Measurements from ENCODE around the gene ADGRB3. TPM values are rescaled to one million over a fixed set of nuclear protein-coding genes. Genes with fewer than 3 reads are reported as not detected.

Gene ADGRB3
- total and polyA plus RNA-seq, 10 of the 15 experiments (the other 5 are each of a cell fraction or from before 2014, with no cell fraction given) = 0.03 to 0.06 TPM; not detected in 8

DNA sequence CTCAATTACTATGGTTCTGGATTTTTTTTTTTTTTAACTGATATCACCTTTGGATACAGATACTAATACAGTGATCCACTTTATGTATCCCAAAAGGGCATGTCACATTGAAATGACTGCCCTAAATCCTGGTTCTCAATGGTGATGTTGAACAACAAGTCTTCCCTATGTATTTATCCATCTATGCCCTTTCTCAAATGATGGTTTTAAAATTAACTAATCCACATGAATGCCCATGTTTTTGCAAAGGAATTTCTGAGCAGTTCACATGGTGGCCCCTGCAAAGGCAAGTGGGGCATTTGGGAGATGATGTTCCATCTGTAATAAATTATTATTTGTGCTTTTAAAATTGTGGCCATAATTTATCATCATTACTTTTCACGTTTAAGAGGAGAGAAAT is 2.7 kb downstream of the ADGRB3 start:
- H2AFZ ChIP-seq (ENCODE audit: control insufficient read depth, low read depth, low read length) = no peak overlapping the region
- in situ Hi-C loops (cut with MboI) = loop anchor here (10.0 to 25.0 kb wide), 2 partner anchors 327 to 1475 kb away; no protein-coding TSS in a partner anchor
- RAD21 ChIA-PET (ENCODE audit: unreplicated experiment) = no interaction called here
- H3K36me3 ChIP-seq (ENCODE audit: control insufficient read depth in 2 of 2, insufficient read depth in 2 of 2, low read length in 1 of 2) = no peaks in the 10 kb centered on the region
- no peaks in the 10 kb centered on the region for H4K20me1 ChIP-seq (ENCODE audit: control insufficient read depth, insufficient read depth)
- H3K27me3 ChIP-seq (replicated peaks in 1 of 2; ENCODE audit: control insufficient read depth in 2 of 2, insufficient read depth in 2 of 2, low read length in 1 of 2) = peaks cover 1 to 16% of the 10 kb centered on the region in 2 experiments
- H3K9me3 ChIP-seq (replicated peaks; ENCODE audit: control insufficient read depth, insufficient read depth, low read length) = no peaks in the 10 kb centered on the region
- DNase-seq (ENCODE audit: low read depth, low spot score) (no peak), FAIRE-seq (no peak), ATAC-seq (no peak)
- CTCF ChIA-PET = interaction anchor here (0.6 to 7.6 kb wide), 11 partner anchors 10 to 586 kb away, joined by 3 to 64 read pairs (median 4); no protein-coding TSS in a partner anchor
- 0% methylated on average over 1 of the region's 1 CpG for WGBS (ENCODE audit: insufficient coverage, insufficient replicate concordance, low lambda C conversion rate, missing lambda C conversion rate)
- no peaks in the 10 kb centered on the region for H3K4me1 ChIP-seq (ENCODE audit: control insufficient read depth, insufficient read depth, low read length)
- H3K27ac ChIP-seq (ENCODE audit: control insufficient read depth, insufficient read depth) = no peak overlapping the region
- no peak overlapping the region for H3K9ac ChIP-seq (ENCODE audit: control insufficient read depth, insufficient read depth, low read length)
- POLR2A ChIA-PET = no interaction called here
- intact Hi-C loops (cut with micrococcal nuclease; ENCODE audit: unreplicated experiment) = loop anchor here (1.0 to 5.0 kb wide), 3 partner anchors 141 to 1470 kb away; no protein-coding TSS in a partner anchor
- H3K79me2 ChIP-seq (ENCODE audit: control insufficient read depth, insufficient read depth, low read length) = no peaks in the 10 kb centered on the region
- TF ChIP-seq USF1 (IDR thresholded peaks at IDR 0.05; ENCODE audit: borderline replicate concordance, extremely low read length, insufficient read depth, low read depth, low read length) = no peak
- TF ChIP-seq POU2F2 (IDR thresholded peaks at IDR 0.05; ENCODE audit: borderline replicate concordance, low read depth, low read length) = no peak
- no peak for TF ChIP-seq BACH1 (IDR thresholded peaks at IDR 0.05; ENCODE audit: borderline replicate concordance)
- no peak for TF ChIP-seq CTCF (IDR thresholded peaks at IDR 0.05 in 2 of 3, conservative IDR thresholded peaks at IDR 0.05 in 1 of 3; ENCODE audit: control insufficient read depth in 2 of 3, extremely low read depth in 1 of 3, insufficient read depth in 1 of 3, low read depth in 3 of 3, low read length in 3 of 3)
- no peak for TF ChIP-seq SRF (IDR thresholded peaks at IDR 0.05; ENCODE audit: low read depth in 2 of 2, low read length in 2 of 2)
- no peak for TF ChIP-seq CBFB (IDR thresholded peaks at IDR 0.05; ENCODE audit: low read depth)
- TF ChIP-seq SP1 (IDR thresholded peaks at IDR 0.05; ENCODE audit: low read depth, low read length) = no peak
- TF ChIP-seq FOS (IDR thresholded peaks at IDR 0.05; ENCODE audit: borderline replicate concordance, extremely low read depth, insufficient read length) = no peak
- TF ChIP-seq ZNF217 (IDR thresholded peaks at IDR 0.05) = no peak
- no peak for TF ChIP-seq POLR2AphosphoS2 (IDR thresholded peaks at IDR 0.05; ENCODE audit: low read depth, low read length)
- TF ChIP-seq PRDM15 (CRISPR knock-in tag; IDR thresholded peaks at IDR 0.05) = no peak
- TF ChIP-seq SMARCA5 (IDR thresholded peaks at IDR 0.05) = no peak
- TF ChIP-seq MXI1 (IDR thresholded peaks at IDR 0.05; ENCODE audit: low read depth, low read length) = no peak
- SMC1A ChIA-PET (ENCODE audit: uncharacterized antibody, unreplicated experiment) = interaction anchor here (0.6 to 5.9 kb wide), 5 partner anchors 65 to 1003 kb away, joined by 3 to 37 read pairs (median 3); no protein-coding TSS in a partner anchor
- no peak overlapping the region for H3K4me3 ChIP-seq
- H3K4me2 ChIP-seq (ENCODE audit: control insufficient read depth, insufficient read depth) = no peak overlapping the region
- no TSS peak for BruUV-seq (replicated peaks)
